Vagina (tissue), 2 donors: ENCODE data around the gene DCST1.

Source experiments
- POLR2AphosphoS5 ChIP-seq, 2 donors: sonication (generic); formaldehyde crosslinking; IDR thresholded peaks; one replicate each; pipeline ENCODE4 v1.9.0; 2017; ENCODE audit warnings: antibody characterized with exemption in 2 of 2, mild to moderate bottlenecking in 2 of 2, low read depth in 1 of 2; ENCODE audit not compliant: insufficient read depth in 1 of 2
- TF ChIP-seq, protein P1 (sequence below), 3 experiments: fragments of 450-650 bp in 2 of 3; fragments of 200-600 bp in 1 of 3; sonication (generic) in 1 of 3; IDR thresholded peaks; one replicate each; pipeline ENCODE4 v1.5.1; 2017 to 2019; ENCODE audit warnings: antibody characterized with exemption in 3 of 3, mild to moderate bottlenecking in 2 of 3, moderate library complexity in 2 of 3

DNA sequence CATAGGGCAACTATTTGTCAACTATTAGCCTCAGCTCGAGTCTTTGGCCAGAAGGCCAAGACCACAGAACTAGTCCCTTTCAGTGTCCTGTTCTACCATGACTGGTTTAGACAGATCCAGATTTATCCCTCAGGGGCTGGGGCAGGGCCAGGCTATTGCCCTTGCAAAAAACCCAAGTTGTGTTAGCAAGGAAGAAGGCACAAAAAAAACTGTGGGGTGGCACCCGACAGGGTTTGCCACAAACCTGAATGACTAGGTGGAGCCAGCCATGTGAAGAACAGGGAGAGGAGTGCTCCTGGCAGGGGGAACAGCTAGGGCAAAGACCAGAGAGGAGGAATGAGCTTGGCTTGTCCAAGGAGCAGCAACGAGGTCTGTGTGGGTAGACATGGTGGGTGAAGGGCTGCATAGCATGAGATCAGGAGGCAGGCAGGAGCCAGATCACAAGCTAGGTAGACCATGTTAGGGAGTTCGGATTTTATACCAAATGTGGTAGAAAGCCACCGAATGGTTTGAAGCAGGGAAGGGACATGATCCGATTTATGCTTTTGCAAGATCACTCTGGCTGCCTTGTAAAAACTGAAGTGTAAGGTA, 4.3 kb downstream of the DCST1 start:
- TF ChIP-seq POLR2AphosphoS5 (IDR thresholded peaks at IDR 0.05; ENCODE audit: insufficient read depth in 1 of 2, low read depth in 1 of 2): peak in 1 of 2 donors; percentile 25
- TF ChIP-seq, protein P1, sequence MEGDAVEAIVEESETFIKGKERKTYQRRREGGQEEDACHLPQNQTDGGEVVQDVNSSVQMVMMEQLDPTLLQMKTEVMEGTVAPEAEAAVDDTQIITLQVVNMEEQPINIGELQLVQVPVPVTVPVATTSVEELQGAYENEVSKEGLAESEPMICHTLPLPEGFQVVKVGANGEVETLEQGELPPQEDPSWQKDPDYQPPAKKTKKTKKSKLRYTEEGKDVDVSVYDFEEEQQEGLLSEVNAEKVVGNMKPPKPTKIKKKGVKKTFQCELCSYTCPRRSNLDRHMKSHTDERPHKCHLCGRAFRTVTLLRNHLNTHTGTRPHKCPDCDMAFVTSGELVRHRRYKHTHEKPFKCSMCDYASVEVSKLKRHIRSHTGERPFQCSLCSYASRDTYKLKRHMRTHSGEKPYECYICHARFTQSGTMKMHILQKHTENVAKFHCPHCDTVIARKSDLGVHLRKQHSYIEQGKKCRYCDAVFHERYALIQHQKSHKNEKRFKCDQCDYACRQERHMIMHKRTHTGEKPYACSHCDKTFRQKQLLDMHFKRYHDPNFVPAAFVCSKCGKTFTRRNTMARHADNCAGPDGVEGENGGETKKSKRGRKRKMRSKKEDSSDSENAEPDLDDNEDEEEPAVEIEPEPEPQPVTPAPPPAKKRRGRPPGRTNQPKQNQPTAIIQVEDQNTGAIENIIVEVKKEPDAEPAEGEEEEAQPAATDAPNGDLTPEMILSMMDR (IDR thresholded peaks at IDR 0.05): no peak
